Measurements from ENCODE around the gene MAD1L1.
"Not testable (repeated sequence)": the region's sequence is repeated elsewhere in the genome, so short reads cannot be mapped to it uniquely, and the experiment has no call there.

MAD1L1 gene

DNA sequence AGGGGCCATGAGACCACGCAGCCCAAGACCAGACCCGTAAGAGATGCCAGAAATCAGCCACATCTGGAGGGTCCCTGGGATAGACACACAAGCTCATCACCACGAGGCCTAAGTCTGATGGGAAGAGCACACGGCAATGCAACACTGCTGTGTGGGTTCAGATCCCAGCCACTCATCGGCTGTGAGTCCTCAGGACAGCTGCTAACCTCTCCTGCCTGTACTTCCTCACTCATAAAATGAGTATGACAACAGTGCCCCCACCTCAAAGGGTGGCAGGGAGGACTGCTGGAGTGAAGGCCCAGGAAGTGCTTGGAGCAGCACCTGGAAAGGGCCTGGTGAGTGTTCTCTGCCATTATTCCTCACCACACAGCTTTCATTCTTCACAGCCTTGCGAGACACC is 60.9 kb downstream of the MAD1L1 start:
- DNase-seq, result no peak

DNA sequence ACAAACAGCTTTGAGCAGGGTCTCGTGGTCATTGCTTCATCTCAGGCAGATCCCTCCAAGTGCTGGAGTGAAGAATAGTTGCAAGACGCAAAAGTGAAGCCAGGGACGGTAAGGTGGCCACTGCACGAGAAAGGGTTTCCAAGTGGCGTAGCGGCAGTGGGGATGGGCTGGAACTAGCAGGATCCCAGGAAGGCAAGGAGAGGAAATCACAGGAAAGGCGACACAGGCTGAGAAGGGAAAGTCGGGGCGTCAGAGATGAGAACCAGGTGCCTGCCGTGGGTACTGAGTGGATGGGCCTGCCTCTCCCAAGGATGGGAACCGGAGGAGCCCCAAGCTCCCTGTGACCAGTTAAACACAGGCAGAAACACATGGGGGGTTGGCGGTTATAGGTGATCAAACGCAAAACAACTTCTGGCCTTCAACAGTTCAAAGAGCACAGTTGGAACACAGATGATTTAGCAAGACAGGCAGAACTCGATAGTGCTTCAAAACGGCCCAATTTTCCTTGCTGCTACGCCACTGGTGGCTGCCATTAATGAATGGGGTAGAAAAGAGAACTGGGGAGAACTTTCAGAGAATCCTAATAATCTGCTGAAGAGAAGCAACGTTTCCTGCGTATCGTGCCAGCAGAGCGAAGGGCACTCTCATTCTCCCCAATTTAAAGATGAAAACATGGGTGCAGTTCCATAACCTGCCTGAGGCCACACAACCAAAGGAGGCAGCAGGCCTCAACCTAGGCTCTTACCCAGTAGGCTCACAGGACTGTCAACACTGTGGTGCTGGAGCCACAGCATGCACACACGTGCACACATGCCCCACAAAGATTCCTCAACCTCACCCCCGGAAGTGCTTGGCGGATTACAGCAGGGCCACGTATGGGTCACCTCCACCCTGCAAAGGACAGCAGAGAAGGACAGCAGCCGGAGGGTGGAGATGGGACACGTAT is 61.9 kb downstream of the MAD1L1 start:
- no peak for DNase-seq

DNA sequence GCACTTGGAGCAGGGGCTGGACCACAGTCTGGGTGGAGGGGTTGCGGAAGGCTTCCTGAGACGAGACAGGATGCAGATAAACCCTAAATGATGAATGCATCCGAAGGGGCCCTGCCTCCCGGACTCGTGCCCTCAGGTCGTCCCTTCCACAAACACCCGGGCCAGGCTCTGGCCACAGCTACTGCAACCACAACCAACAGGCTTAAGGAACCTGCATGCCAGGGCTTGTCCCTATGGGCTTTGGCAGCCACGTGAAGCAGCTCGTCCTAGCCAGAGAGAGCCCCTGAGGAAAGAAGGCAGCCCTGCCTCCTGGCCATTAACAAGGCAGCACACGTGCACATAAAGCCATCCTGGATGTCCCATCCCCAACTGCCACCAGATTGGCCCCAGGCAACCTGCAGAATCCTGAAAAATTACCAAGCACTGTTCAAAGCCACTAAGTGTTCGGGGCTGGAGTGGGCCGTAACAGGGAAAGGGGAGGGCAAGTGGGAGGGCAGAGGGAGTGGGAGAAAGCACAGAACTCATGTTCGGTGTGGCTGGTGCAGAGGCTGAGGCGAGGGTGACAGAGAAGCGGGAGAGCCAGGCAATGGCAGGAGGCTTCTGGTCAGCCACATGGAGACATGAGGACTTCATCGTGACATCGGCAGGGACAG is 62.7 kb downstream of the MAD1L1 start:
- no peak for DNase-seq

DNA sequence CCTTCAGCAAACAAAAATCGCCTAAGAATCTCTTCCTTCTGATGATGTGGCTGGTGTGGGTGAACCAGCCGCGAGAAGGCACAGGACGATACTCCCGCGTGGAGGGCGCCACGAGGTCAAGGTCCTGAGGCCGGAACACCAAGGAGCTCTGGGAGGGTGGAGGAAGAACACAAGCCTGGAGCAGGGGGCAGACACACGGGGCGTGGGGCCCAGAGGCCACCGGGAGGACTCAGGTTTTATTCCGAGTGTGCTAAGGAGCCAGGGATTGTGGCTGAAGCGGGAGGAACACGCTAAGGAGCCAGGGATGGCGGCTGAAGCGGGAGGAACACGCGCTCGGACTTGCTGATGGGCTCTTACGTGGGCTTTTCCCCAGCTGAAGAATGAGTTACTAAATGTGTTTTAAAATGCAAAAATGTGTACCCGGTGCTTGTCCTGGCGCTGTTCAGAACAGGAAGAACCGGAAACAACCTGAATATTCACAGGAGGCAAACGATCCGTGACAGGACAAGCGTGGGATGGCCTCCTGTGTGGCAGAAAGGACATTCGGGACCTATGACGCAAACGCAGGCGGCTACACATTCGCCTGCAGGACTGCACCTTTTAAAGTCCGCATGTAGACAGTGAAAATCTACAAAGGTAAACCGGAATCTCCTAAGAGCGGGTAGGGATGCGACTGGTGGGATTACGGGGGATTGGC is 64.0 kb downstream of the MAD1L1 start:
- no peak for DNase-seq

DNA sequence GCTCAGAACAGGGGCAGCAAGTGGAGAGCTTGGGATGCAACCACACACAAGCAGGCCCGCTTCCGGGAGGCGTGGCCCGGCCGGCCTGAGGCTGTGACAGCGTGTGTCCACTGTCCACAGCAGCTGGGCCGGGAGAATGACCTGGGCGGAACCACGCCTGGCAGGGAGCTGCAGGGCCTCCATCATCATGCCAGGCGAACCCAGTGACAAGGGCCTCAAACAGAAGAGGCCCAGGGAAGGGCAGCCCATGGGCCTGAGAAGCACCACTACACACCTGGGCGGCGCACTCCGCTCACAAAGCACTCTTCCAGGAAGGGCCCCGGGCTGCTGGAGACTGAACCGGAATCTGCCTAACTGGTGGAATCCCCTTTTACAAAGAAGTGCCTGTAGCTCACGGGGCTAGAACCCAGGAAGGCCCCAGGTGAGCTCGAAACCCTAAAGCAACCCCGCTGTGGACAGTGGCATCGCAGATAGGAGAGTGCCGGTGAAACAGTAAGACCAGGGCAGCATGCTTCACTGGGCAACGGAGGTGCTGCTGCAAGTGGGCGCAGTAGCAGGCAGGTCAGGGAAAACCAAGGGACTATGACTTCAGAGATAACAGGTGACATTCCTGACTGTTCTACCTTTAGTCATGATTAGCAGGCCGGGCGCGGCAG is 66.0 kb downstream of the MAD1L1 start:
- DNase-seq, result no peak

DNA sequence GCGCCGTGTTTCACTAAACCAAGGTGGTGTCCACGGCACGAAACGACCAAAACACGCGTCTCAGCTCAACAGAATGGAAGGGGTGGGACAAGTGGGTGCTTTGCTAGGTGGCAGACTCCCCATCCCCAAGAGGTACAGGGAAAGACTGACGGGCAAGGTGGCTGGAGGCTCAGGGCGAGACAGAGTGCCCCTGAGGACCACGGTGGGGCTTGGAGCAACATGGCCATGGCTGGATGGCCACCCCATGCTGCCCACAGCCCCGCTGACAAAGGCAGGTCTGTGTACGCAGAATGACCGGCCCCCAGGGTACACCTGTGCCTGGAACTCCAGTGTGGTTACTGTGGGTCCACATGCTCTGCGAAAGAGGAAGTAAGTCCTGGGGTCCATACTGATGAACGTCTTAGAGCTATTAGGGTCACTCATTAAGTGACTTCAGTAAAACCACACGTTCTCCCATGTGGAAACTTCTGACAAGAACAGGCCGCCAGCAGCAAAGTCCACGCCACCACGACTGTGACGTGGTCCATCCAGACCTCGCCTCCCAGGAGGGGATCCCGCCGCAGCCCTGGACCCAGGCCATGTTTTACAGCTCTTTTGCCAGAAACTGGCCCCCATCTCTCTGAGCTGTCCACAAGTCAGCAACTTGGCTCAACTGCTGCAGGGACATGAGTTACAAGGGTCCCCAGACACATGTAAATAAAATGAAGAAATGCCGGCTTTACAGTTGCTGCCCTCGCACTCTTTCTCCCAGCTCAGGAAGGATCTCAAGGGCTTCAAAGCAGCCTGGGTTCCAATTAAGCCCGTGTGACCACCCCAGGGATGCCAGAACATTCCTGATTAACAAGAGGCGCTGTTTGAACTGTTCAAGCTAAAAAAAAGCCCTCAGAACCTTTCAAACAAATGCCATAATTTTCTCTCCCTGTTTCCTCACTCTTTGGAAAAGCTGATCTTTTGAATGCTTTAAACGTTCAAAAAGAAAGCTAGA is 66.8 kb downstream of the MAD1L1 start:
- DNase-seq, result no peak

DNA sequence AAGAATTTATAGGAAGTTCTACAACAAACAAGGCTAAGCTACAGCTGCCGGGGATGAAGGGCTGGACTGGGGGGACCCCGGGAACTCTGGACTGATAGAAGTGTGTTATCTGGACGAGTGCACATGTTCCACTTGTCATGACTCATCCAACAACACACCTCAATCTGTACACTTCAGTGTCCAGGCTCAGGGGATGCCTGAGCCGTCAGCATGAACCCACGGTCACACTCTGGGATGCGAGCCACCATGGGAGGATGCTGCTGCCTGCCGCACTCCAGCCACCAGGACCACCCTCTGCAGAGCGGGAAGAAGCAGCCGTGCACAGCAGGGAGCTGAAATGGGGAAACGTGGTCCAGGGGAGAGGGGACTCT is 67.5 kb downstream of the MAD1L1 start:
- DNase-seq, result no peak

DNA sequence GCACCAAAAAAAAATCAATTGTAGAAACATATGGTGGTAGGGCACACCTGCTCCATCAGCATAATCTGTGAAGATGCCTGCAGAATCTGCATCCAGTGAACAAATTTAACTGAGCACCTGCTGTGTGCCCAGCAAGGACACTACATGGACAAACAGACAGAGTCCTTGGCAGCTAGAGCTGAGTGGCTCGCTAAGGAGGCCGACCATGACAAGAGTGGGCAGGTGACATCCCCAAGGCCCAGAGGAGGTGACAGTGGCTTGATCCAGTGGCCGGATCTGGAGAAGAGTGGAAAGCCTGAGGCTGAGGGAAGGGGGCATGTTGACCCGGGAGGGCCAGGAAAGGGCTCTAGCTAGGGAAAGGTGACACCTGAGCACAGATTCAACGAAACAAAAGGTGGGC is 68.1 kb downstream of the MAD1L1 start:
- no peak for DNase-seq

DNA sequence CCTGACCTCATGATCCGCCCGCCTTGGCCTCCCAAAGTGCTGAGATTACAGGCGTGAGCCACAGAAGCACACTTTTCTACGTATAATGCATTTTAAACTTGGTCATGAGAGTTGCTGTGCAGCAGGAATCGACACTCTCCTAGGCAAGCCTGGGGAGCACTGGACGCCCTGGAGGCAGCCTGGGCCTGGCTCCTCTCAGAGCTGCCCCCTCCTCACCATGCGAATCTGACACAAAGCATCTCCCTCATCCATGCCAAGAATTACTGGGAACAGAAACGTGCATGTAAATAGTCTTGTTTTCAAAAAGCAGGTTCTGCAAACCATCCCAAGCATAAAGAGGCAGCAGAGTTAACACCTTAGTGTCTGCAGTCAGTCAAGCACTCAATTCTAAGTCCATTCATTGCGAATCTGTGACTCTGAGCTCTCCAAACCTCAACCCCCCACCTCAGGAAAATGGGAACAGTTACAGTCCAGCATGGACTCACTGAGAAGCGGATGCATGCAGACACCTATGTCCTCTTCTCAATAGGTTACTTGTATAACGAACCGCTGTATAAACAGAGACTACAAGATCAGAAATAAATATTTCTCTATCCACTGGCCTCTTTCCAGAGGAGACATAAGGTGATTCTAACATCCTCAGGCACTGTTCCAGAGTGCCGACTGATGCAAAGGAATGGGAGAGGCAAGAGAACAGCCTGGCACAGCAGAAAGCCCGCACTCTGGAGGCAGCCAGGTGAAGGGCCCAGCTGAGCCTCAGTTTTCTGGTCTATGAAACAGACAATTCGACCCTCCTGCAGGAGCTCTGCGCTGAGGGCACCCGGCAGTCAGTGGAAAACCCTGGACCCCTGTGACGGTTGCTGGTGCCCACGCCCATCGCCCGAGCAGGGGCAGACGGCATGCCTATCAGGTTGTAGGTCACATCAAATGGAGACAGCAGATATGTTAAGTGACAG is 68.9 kb downstream of the MAD1L1 start:
- DNase-seq, result no peak

DNA sequence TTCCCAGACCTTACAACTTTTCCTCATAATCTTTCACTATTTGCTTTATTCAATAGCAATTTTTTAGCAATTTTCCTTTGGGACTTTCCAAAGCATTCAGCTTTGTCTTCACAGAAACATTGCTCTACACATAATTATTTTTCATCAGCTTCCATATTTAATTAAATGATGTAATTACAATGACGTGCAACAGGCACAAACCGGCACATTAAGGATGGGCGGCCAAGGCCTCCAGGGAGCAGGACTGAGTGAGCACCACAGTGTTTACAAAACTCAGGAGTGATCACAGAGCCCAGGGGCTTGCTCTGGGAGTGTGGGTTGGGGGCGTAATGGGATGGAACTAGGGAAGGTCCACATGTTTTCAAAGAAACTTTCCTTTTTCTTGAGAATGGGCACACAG is 69.8 kb downstream of the MAD1L1 start:
- no peak for DNase-seq

DNA sequence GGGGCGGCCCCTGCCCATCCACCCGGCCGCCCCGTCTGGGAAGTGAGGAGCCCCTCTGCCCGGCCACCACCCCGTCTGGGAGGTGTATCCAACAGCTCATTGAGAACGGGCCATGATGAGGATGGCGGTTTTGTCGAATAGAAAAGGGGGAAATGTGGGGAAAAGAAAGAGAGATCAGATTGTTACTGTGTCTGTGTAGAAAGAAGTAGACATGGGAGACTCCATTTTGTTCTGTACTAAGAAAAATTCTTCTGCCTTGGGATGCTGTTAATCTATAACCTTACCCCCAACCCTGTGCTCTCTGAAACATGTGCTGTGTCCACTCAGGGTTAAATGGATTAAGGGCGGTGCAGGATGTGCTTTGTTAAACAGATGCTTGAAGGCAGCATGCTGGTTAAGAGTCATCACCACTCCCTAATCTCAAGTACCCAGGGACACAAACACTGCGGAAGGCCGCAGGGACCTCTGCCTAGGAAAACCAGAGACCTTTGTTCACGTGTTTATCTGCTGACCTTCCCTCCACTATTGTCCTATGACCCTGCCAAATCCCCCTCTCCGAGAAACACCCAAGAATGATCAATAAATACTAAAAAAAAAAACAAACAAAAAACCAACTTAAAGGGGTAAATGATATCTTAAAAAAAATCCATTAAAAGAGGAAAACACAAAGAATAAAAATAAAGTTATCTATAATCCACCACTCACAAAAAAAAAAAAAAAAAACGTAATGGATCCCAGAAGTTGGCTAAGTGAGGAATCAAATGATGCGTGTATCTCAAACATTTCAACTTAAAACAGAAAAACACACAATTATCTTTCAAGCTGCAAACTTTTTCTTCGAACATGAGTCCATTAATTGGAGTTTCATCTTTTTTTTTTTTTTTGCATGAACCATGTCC is 70.5 kb downstream of the MAD1L1 start:
- DNase-seq, result not testable (repeated sequence)

DNA sequence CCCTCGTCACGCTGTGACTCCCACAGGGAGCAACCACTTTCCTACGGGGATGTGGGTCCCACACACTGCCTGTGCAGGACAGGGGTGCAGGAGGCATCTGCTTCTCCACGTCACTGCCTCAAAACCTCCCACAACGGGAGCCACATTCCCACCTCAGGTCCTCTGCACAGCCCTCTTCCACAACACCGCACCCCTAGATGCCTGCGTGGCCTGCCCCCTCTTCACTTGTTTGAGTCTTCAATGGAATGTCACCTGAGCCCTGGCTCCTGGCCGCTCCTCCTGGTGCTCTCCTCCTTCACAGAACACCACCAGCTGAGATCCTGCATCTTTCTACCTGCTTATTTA is 73.6 kb downstream of the MAD1L1 start:
- no peak for DNase-seq

DNA sequence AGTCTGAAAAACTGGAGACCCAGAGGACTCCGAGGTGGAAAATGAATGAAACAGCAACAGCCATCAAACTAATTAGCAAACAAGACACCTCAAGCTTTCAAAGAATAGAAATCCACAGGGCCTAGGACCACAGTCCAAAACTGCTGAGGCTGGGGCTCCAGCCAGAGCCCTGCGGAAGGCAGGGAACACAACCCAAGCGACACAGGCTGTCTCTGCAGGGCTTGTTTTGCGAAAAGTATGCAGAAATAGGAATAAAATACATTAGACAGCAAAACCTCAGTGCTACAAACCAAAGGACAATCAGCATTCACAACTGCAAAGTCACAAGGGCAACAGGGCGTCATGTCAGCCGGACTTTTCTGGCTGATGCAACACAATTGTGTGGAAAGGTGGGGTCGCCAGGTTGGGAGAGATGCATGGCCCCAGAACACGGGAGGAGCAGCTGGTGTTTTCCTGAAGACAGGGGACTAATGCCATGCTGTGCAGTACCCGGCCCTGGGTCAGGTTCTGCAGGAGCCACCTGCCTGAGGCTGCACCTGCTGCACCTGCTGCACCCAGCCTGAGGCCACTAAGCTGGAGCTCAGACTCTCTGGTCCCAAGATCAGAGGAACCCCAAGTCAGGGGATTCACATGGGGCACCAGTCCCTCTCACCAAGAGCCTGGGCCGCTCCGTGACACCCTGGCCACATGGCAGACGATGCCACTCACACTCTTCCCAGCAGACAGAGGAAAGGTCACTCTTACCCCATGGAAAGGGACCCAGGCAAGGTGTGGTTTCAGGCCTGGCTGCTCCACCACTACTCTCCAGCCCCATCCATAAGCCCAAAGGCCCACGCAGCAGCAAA is 74.2 kb downstream of the MAD1L1 start:
- no peak for DNase-seq

DNA sequence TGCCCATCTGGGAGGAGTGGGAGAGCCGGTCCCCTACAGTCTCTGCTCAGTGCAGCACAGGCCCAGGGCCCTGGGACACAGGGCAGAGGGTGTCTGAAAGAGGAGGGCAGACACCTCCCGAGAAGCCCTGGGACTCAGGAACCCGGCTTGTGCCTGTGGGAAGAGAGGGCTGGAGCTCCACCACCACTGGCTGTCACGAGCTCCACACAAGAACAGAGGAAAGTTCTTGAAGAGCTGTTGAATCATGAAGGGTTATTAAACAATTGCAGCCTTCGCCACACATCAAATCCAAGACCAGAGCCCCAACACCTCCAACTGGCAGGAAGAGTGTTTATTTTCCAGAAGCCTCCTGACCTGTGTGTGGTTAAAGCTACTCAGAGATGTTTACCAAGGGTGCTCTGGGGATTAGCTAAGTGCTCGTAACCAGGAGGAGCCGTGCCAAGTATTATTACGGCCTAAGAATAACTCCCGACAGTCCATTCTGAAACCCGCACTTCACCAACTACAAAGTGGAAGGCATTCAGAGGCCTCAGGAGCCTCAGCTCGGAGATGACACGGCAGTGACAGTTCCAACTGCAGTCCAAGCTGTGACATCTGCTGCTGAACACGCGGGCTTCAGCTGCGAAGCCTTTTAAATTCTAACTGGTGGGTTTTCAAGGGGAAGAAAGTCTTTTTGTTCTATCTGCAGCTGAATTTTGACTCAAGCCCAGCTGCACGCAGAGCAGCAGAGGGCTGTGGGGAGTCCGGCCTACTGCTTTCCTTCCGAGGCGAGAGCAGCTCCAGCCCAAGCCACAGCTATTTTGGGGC is 75.1 kb downstream of the MAD1L1 start:
- DNase-seq, result no peak

DNA sequence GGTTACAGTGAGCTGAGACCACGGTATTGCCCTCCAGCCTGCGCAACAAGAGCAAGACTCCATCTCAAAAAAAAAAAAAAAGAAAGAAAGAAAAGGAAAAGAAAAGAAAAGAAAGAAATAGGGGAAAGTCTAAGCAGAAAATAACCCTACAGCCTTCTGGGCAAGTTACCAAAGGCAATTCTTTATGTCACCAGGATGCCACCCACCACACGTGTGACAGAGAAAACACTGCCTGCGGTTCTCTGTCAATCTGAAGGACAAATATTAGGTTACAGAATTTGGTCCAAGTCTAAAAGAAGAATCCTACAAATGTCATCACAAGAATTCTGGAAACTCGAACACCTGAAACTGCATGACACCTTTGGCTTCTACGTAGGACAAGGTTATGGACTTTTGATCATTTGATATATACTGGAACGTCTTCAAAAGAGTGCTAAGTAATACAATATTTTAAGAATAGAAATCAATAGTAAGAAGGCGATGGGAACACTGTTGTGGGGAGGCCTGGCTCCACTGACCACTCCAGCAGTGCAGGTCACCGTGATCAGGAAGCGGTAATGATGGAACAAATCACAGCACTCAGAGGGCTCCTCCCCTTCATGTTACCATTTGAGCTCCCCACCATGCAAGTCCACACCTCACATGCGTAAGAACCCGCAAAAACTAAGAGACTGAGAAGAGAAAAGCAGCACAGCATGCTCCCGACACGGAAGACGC is 75.8 kb downstream of the MAD1L1 start:
- no peak for DNase-seq

DNA sequence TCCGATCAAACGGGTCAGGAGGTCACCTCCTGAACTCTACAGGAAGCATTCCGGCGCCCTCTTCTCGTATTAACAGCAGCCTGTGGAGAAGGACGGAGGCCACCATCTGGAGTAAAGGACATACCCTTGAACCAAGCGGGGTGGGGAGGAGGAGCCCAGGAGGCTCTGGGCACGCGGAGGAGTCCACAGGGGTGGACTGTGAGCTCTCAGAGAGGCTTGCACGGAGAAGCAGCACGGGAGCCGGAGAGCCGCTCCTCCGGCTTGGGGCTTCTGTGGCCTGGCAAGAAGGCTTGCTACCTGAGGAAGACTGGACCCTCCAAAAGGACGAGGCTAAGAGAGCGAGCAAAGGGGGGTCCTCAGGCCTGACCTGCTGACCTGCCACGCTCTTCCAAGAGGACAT is 77.9 kb downstream of the MAD1L1 start:
- DNase-seq, result no peak

DNA sequence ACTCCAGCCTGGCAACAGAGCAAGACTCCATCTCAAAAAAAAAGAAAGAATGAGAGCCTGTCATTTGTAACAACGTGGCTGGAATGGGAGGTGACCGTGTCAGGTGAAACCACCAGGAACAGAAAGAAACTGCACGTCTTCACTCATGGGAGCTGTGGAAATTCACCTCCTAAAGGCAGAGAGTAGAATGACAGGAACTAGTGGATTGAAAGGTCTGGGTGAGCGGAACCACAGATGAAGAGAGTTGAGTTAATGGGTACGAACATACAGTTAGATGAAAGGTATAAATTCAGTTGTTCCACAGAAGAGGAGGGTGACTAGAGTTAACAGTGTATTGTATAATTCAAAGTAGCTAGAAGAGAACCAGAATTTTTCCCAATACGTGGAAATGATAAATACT is 78.6 kb downstream of the MAD1L1 start:
- DNase-seq, result no peak
